Neuron (in vitro differentiated cells): ENCODE results near the gene ZNF780A.

Experiments used
- H2AFZ ChIP-seq: one replicate; pipeline ENCODE4 v1.6.1; 2013; ENCODE audit warnings: low read depth, mild to moderate bottlenecking, inconsistent platforms, low read length, moderate library complexity
- H3K27me3 ChIP-seq: one replicate; pipeline ENCODE4 v1.6.1; 2013; ENCODE audit warnings: low read length; ENCODE audit not compliant: insufficient read depth
- H3K36me3 ChIP-seq: one replicate; pipeline ENCODE4 v1.6.1; 2013; ENCODE audit warnings: low read length; ENCODE audit not compliant: insufficient read depth
- H3K4me1 ChIP-seq: one replicate; pipeline ENCODE4 v1.6.1; 2013; ENCODE audit warnings: low read length; ENCODE audit not compliant: insufficient read depth
- H3K4me3 ChIP-seq: 2 replicates; pipeline ENCODE4 v1.5.1; 2013; ENCODE audit warnings: mild to moderate bottlenecking, low read length, moderate library complexity
- H3K9me3 ChIP-seq: one replicate; pipeline ENCODE4 v1.6.1; 2013; ENCODE audit warnings: low read length

ZNF780A gene

GRCh38 chr19:40023969-40024368 is 66.8 kb downstream of the ZNF780A start:
- no peaks in the 10 kb centered on the region for H3K27me3 ChIP-seq
- no peaks in the 10 kb centered on the region for H3K4me1 ChIP-seq
- no peak overlapping the region for H3K4me3 ChIP-seq
- peaks cover 27% of the 10 kb centered on the region for H3K9me3 ChIP-seq
- no peak overlapping the region for H2AFZ ChIP-seq
- H3K36me3 ChIP-seq, result no peaks in the 10 kb centered on the region
